Measurements from ENCODE around the gene MDP1. TPM values are rescaled to one million over a fixed set of nuclear protein-coding genes. Genes with fewer than 3 reads are reported as not detected.
A peak's percentile ranks its signal among the peaks of the same experiment; 100 is the strongest.
"Not testable (repeated sequence)": the region's sequence is repeated elsewhere in the genome, so short reads cannot be mapped to it uniquely, and the experiment has no call there.

MDP1 gene
- total RNA-seq, 1 donor from 2014 or later = 25.5 TPM

DNA sequence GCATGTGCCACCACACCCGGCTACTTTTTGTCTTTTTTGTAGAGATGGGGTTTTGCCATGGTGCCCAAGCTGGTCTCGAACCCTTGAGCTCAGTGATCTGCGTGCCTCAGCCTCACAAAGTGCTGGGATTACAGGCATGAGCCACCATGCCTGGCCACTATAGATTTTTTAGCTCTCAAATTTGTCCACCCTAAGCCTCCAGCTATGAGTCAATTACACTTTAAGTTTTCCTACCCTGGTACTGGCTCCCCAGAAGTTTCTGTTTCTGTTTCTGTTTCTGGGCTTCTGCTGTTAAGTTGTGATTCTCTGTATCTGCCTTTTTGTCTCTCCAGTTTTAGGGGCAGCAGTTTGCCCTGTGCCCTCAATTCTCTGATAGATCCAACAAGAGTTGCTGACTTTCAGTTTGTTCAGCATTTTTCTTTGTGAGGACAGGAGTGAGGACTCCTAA, 30.9 kb upstream of the MDP1 start:
- no peak overlapping the region for H3K27ac Mint-ChIP-seq (ENCODE audit: unreplicated experiment)
- TF ChIP-seq, protein P1, sequence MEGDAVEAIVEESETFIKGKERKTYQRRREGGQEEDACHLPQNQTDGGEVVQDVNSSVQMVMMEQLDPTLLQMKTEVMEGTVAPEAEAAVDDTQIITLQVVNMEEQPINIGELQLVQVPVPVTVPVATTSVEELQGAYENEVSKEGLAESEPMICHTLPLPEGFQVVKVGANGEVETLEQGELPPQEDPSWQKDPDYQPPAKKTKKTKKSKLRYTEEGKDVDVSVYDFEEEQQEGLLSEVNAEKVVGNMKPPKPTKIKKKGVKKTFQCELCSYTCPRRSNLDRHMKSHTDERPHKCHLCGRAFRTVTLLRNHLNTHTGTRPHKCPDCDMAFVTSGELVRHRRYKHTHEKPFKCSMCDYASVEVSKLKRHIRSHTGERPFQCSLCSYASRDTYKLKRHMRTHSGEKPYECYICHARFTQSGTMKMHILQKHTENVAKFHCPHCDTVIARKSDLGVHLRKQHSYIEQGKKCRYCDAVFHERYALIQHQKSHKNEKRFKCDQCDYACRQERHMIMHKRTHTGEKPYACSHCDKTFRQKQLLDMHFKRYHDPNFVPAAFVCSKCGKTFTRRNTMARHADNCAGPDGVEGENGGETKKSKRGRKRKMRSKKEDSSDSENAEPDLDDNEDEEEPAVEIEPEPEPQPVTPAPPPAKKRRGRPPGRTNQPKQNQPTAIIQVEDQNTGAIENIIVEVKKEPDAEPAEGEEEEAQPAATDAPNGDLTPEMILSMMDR (IDR thresholded peaks at IDR 0.05; ENCODE audit: partially characterized antibody, unreplicated experiment) = no peak
- H3K4me3 Mint-ChIP-seq (ENCODE audit: unreplicated experiment) = no peak overlapping the region
- DNase-seq = no peak
- peaks cover 13% of the 10 kb centered on the region for H3K4me1 Mint-ChIP-seq (ENCODE audit: low read depth, unreplicated experiment)
- peaks cover 11% of the 10 kb centered on the region for H3K9me3 Mint-ChIP-seq (ENCODE audit: unreplicated experiment)
- no peaks in the 10 kb centered on the region for H3K36me3 Mint-ChIP-seq (ENCODE audit: unreplicated experiment)
- peaks cover 13% of the 10 kb centered on the region for H3K27me3 Mint-ChIP-seq (ENCODE audit: unreplicated experiment)

DNA sequence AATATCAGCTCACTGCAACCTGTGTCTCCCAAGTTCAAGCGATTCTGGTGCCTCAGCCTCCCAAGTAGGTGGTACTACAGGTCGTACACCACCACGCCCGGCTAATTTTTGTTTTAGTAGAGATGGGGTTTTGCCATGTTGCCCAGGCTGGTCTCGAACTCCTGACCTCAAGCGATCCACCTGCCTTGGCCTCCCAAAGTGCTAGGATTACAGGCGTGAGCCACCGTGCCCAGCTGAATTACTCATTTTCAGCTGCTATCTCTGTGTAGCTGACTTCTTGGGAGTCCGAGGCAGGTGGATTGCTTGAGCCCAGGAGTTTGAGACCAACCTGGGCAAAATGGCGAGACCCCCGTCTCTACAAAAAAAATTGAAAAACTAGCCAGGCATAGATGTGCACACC, 29.5 kb upstream of the MDP1 start:
- not testable (repeated sequence) for H3K27ac Mint-ChIP-seq (ENCODE audit: unreplicated experiment); DNase-seq; H3K4me3 Mint-ChIP-seq (ENCODE audit: unreplicated experiment); H3K9me3 Mint-ChIP-seq (ENCODE audit: unreplicated experiment); H3K36me3 Mint-ChIP-seq (ENCODE audit: unreplicated experiment)
- peaks cover 13% of the 10 kb centered on the region for H3K4me1 Mint-ChIP-seq (ENCODE audit: low read depth, unreplicated experiment)
- peaks cover 13% of the 10 kb centered on the region for H3K27me3 Mint-ChIP-seq (ENCODE audit: unreplicated experiment)

DNA sequence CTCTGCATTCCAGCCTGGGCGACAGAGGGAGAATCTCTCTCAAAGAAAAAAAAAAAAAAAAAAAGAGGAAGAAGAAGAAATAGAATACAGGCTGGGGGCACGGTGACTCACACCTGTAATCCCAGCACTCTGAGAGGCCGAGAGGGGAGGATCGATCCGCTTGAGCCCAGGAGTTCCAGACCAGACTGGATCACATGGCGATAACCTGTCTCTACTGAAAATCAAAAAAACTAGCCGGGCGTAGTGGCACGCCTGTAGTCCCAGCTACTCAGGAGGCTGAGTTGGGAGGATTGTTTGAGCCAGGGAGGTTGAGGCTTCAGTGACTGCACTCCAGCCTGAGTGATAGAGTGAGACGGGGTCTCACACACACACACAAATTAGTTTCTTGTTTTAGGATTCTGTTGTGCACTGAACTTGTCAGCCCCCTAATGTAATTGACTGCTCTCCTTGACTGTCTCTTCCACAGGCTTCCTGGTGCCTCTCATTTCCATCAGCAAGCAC, 27.5 kb upstream of the MDP1 start:
- H3K27me3 Mint-ChIP-seq (ENCODE audit: unreplicated experiment) = peaks cover 15% of the 10 kb centered on the region
- H3K36me3 Mint-ChIP-seq (ENCODE audit: unreplicated experiment) = no peaks in the 10 kb centered on the region
- peaks cover 7% of the 10 kb centered on the region for H3K9me3 Mint-ChIP-seq (ENCODE audit: unreplicated experiment)
- peak overlapping the region; percentile 99 for H3K27ac Mint-ChIP-seq (ENCODE audit: unreplicated experiment)
- peaks cover 9% of the 10 kb centered on the region for H3K4me1 Mint-ChIP-seq (ENCODE audit: low read depth, unreplicated experiment)
- H3K4me3 Mint-ChIP-seq (ENCODE audit: unreplicated experiment) = peak overlapping the region; percentile 98
- TF ChIP-seq, protein P1 (IDR thresholded peaks at IDR 0.05; ENCODE audit: partially characterized antibody, unreplicated experiment) = no peak
- DNase-seq = no peak

DNA sequence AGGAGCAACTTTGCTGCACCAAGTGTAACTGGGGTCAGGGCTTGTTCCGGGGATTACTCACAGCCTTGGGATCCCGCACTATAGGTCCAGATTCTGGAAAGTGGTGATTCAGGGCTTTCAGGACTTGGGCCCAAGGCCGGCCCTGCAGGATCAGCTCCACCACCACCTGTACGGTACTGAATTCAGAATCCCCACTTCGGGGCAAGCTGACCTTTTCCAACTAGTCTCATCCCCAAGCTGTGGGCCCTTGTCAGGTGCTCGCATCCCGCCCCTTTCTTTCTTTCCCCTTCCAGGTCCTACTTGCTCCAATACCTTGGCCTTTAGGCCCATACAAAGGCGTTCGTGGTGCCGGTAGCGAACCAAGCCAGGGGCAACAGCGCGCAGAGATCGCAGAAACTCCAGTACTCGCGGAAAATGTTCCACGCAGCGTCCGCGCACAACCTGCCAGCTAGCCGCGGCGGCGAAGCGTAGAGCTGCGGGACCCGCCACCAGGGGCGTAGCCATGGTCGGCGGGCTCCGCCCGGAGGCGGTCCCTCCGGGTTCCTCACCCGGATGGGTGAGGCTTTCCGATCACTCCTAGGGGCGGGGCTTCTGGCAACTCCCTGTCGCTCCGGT, 26.1 kb upstream of the MDP1 start:
- DNase-seq = peak; percentile 92
- Mint-ChIP-seq H3K4me1 (ENCODE audit: low read depth, unreplicated experiment) (peaks cover 9% of the 10 kb centered on the region), H3K27me3 (ENCODE audit: unreplicated experiment) (peaks cover 11% of the 10 kb centered on the region), H3K9me3 (ENCODE audit: unreplicated experiment) (peaks cover 7% of the 10 kb centered on the region), H3K36me3 (ENCODE audit: unreplicated experiment) (peaks cover 5% of the 10 kb centered on the region), H3K4me3 (ENCODE audit: unreplicated experiment) (peak overlapping the region; percentile 98), H3K27ac (ENCODE audit: unreplicated experiment) (peak overlapping the region; percentile 99)
- TF ChIP-seq, protein P1 (IDR thresholded peaks at IDR 0.05; ENCODE audit: partially characterized antibody, unreplicated experiment) = peak; percentile 74

DNA sequence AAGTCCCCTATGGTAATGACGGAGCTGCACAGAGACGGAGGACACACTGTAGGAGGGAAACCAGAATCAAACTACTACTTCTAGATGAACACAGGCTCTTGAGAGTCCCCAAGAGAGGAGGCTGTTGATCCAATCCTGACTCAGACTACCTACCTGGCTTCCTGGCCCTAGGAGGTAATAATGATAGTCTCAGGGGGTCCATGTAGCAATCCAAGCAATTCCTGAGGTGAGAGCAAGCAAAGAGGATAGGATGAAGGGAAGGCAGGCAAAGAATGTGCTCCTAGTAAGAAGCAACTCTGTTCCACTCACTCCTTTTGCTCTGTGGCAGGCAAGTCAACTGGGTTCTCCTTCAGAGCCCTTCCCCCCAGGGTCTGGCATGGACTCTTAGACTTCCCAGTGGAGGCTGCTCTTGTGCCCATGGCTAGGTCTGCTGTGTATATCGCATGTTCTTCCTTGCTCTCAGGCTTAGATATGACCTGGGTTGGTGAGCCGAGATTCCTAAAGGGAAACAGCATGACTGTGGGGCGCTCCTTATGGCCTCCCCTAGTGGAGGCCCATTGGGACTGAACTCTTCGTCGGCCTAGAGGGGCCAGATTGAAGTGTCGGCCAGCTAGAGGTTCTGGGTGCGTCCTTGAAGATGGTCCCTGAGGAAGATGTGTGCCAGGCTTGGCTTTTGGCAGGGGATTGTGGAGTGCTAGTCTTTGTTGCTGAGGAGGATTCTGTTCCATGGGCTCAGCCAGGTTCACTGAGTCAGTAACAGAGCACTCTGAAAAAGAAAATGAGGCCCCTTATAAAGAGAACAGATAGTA, 24.4 kb upstream of the MDP1 start:
- no peak for DNase-seq
- H3K36me3 Mint-ChIP-seq (ENCODE audit: unreplicated experiment) = peaks cover 5% of the 10 kb centered on the region
- TF ChIP-seq, protein P1 (IDR thresholded peaks at IDR 0.05; ENCODE audit: partially characterized antibody, unreplicated experiment) = no peak
- peak overlapping the region; percentile 98 for H3K4me3 Mint-ChIP-seq (ENCODE audit: unreplicated experiment)
- H3K27me3 Mint-ChIP-seq (ENCODE audit: unreplicated experiment) = peaks cover 11% of the 10 kb centered on the region
- peaks cover 9% of the 10 kb centered on the region for H3K4me1 Mint-ChIP-seq (ENCODE audit: low read depth, unreplicated experiment)
- peaks cover 11% of the 10 kb centered on the region for H3K9me3 Mint-ChIP-seq (ENCODE audit: unreplicated experiment)
- peak overlapping the region; percentile 33 for H3K27ac Mint-ChIP-seq (ENCODE audit: unreplicated experiment)
